K562 (cell line): ENCODE results near the gene PON3. TPM values are rescaled to one million over a fixed set of nuclear protein-coding genes. Genes with fewer than 3 reads are reported as not detected.

Experiments used
- CREM ChIP-seq: IDR thresholded peaks from 2 replicates; pipeline ENCODE4 v1.6.1; 2014; ENCODE audit warnings: antibody characterized with exemption, low read depth
- HMG20A ChIP-seq: fragments of 450-650 bp; formaldehyde crosslinking; conservative IDR thresholded peaks from 2 replicates; pipeline ENCODE4 v1.4.0; 2020; ENCODE audit warnings: mild to moderate bottlenecking, mixed read lengths
- IRF2 ChIP-seq: sonication (generic); formaldehyde crosslinking; IDR thresholded peaks from 2 replicates; pipeline ENCODE4 v1.8.1; 2022; ENCODE audit warnings: mild to moderate bottlenecking, missing genetic modification reagents
- LARP7 ChIP-seq: fragments of 450-650 bp; IDR thresholded peaks from 2 replicates; pipeline ENCODE4 v1.6.1; 2016
- LCOR ChIP-seq: sonication (generic); formaldehyde crosslinking; IDR thresholded peaks from 2 replicates; pipeline ENCODE4 v1.8.0; 2022; ENCODE audit warnings: mild to moderate bottlenecking, missing genetic modification reagents
- MEIS2 ChIP-seq: fragments of 450-650 bp; IDR thresholded peaks from 2 replicates; pipeline ENCODE4 v1.6.1; 2014; ENCODE audit warnings: mild to moderate bottlenecking; ENCODE audit not compliant: partially characterized antibody
- NFYB ChIP-seq: IDR thresholded peaks from 2 replicates; pipeline ENCODE4 v1.6.1; 2011; ENCODE audit warnings: mild to moderate bottlenecking, moderate library complexity; ENCODE audit not compliant: insufficient read length; ENCODE audit errors: extremely low read depth
- RBM39 ChIP-seq: fragments of 200-400 bp; formaldehyde crosslinking; optimal IDR thresholded peaks from 2 replicates; pipeline ENCODE3; 2018; ENCODE audit warnings: low read depth, low read length
- SOX6 ChIP-seq: fragments of 450-650 bp; IDR thresholded peaks from 2 replicates; pipeline ENCODE4 v1.6.1; 2014; ENCODE audit warnings: mild to moderate bottlenecking
- SRSF1 ChIP-seq: fragments of 200-400 bp; formaldehyde crosslinking; IDR thresholded peaks from 2 replicates; pipeline ENCODE4 v1.6.1; 2017; ENCODE audit warnings: mild to moderate bottlenecking, low read depth, low read length, moderate library complexity
- ZNF354B ChIP-seq: fragments of 250-450 bp; sonication (Bioruptor Pico); IDR thresholded peaks from 2 replicates; pipeline ENCODE4 v1.4.0; 2020
- ZNF766 ChIP-seq: fragments of 200-800 bp; sonication (Bioruptor generic); conservative IDR thresholded peaks from 2 replicates; pipeline ENCODE4 v1.6.1; 2016; ENCODE audit warnings: missing genetic modification characterization, missing compliant biosample characterization
- polyA plus RNA-seq, 8 experiments: library from polyadenylated mRNA; depleted of rRNA in 4 of 8; stranded (reverse) in 5 of 8; unstranded in 3 of 8; fragments of >200 nt; fragmentation: Nextera tagmentation in 2 of 8; fragmentation: Illumina TruSeq in 1 of 8; extraction: Ambion mirVana in 2 of 8; extraction: Trizol in 1 of 8; gene quantifications; 2 replicates each; pipeline versions ENCODE4 v1.2.1 to v1.2.3, GENCODE V29; 2011 to 2014; ENCODE audit warnings: inconsistent platforms in 1 of 8, missing spikeins in 1 of 8
- total RNA-seq, 7 experiments: library from RNA; depleted of rRNA in 6 of 7; stranded (reverse); fragments of >200 nt in 6 of 7; fragmentation: Illumina TruSeq in 2 of 7; extraction: Trizol in 2 of 7; gene quantifications; 2 replicates each; pipeline versions ENCODE4 v1.2.1 to v1.2.3, GENCODE V29; 2011 to 2021; ENCODE audit warnings: low replicate concordance in 1 of 7
- TF ChIP-seq, protein P1 (sequence below): fragments of 450-650 bp; IDR thresholded peaks from 2 replicates; pipeline ENCODE4 v1.6.1; 2016; ENCODE audit warnings: borderline replicate concordance

PON3 gene
- total and polyA plus RNA-seq, 9 of the 15 experiments (the other 6 are each of a cell fraction or from before 2014, with no cell fraction given): 0.15 to 0.38 (median 0.18) TPM; not detected in 6

GRCh38 chr7:95316588-95316987, 79.6 kb downstream of the PON3 start (continued):
- TF ChIP-seq, protein P1, sequence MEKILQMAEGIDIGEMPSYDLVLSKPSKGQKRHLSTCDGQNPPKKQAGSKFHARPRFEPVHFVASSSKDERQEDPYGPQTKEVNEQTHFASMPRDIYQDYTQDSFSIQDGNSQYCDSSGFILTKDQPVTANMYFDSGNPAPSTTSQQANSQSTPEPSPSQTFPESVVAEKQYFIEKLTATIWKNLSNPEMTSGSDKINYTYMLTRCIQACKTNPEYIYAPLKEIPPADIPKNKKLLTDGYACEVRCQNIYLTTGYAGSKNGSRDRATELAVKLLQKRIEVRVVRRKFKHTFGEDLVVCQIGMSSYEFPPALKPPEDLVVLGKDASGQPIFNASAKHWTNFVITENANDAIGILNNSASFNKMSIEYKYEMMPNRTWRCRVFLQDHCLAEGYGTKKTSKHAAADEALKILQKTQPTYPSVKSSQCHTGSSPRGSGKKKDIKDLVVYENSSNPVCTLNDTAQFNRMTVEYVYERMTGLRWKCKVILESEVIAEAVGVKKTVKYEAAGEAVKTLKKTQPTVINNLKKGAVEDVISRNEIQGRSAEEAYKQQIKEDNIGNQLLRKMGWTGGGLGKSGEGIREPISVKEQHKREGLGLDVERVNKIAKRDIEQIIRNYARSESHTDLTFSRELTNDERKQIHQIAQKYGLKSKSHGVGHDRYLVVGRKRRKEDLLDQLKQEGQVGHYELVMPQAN: no peak
- TF ChIP-seq LCOR (CRISPR knock-in tag): no peak
- no peak for TF ChIP-seq SOX6
- no peak for TF ChIP-seq IRF2 (CRISPR knock-in tag)
- no peak for TF ChIP-seq ZNF354B (CRISPR knock-in tag)
- no peak for TF ChIP-seq CREM
- TF ChIP-seq ZNF766 (CRISPR knock-in tag): no peak
- no peak for TF ChIP-seq RBM39
- TF ChIP-seq LARP7: no peak
- TF ChIP-seq HMG20A (CRISPR knock-in tag): no peak
- no peak for TF ChIP-seq MEIS2
- TF ChIP-seq SRSF1: no peak
- TF ChIP-seq NFYB: no peak
